HEK293T (cell line): ENCODE results near the gene RANBP10.

Experiments
- ELF4 ChIP-seq: fragments of 450-650 bp; IDR thresholded peaks from 2 replicates; pipeline ENCODE4 v1.6.1; 2017; ENCODE audit warnings: antibody characterized with exemption
- PKNOX1 ChIP-seq: fragments of 450-650 bp; IDR thresholded peaks from 2 replicates; pipeline ENCODE4 v1.6.1; 2016
- SP1 ChIP-seq: fragments of 450-650 bp; IDR thresholded peaks from 2 replicates; pipeline ENCODE4 v1.6.1; 2017
- SUZ12 ChIP-seq: fragments of 450-650 bp; IDR thresholded peaks from 2 replicates; pipeline ENCODE4 v1.6.1; 2016; ENCODE audit warnings: mild to moderate bottlenecking
- TARDBP ChIP-seq: fragments of 450-650 bp; IDR thresholded peaks from 2 replicates; pipeline ENCODE4 v1.6.1; 2016

GRCh38 chr16:67749436-67750078, 56.8 kb downstream of the RANBP10 start:
- TF ChIP-seq PKNOX1 (no peak), ELF4 (no peak), SUZ12 (no peak), SP1 (no peak), TARDBP (no peak)
